Regular cardiac myocyte (primary cell): ENCODE measurements around the gene MATK. TPM values are rescaled to one million over a fixed set of nuclear protein-coding genes. Genes with fewer than 3 reads are reported as not detected.

Source experiments
- total RNA-seq: library from RNA; depleted of rRNA; stranded (reverse); fragments of >200 nt; gene quantifications from 2 replicates; pipeline ENCODE4 v1.2.3, GENCODE V29; 2014

Gene MATK, protein sequence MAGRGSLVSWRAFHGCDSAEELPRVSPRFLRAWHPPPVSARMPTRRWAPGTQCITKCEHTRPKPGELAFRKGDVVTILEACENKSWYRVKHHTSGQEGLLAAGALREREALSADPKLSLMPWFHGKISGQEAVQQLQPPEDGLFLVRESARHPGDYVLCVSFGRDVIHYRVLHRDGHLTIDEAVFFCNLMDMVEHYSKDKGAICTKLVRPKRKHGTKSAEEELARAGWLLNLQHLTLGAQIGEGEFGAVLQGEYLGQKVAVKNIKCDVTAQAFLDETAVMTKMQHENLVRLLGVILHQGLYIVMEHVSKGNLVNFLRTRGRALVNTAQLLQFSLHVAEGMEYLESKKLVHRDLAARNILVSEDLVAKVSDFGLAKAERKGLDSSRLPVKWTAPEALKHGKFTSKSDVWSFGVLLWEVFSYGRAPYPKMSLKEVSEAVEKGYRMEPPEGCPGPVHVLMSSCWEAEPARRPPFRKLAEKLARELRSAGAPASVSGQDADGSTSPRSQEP
- under 0.01 TPM in 1 of 2 replicates, not detected in the other for total RNA-seq

GRCh38 chr19:3785938-3786824 is at the start of gene MATK:
Gene MATK, minus strand, starts transcription at chr19:3786381. Its CDS starts 1,246 bp downstream, at chr19:3785135.

GRCh38 chr19:3771906-3772455 is 14.2 kb downstream of the MATK start, which contains the start of gene RAX2:
Gene RAX2, minus strand, starts transcription at chr19:3772228. Its CDS starts 486 bp downstream, at chr19:3771742.

GRCh38 chr19:3762501-3763459 is 23.4 kb downstream of the MATK start, which contains the start of gene MRPL54:
Gene MRPL54, plus strand, starts transcription at chr19:3762682. Its CDS starts 19 bp downstream, at chr19:3762701.

GRCh38 chr19:3761382-3762129 is 24.6 kb downstream of the MATK start, which contains the start of gene APBA3:
Gene APBA3, minus strand, starts transcription at chr19:3761692. Its CDS starts 1,428 bp downstream, at chr19:3760264.

Other genes with a start within 250 kb of the MATK start
- gene TEKTIP1, start 247.2 kb downstream of the MATK start, total RNA-seq, result not detected in 2 replicates
- 130 and 147 TPM in 2 replicates for gene MFSD12, start 228.8 kb downstream of the MATK start, total RNA-seq
- 72.5 and 74.7 TPM in 2 replicates for gene HMG20B, start 213.4 kb downstream of the MATK start, total RNA-seq
- under 0.01 TPM in 1 of 2 replicates, not detected in the other for gene GIPC3, start 200.9 kb downstream of the MATK start, total RNA-seq
- 1.4 and 2.1 TPM in 2 replicates for gene TBXA2R, start 179.5 kb downstream of the MATK start, total RNA-seq
- 16.3 and 33.5 TPM in 2 replicates for gene CACTIN, start 159.6 kb downstream of the MATK start, total RNA-seq
- gene PIP5K1C, start 85.9 kb downstream of the MATK start, total RNA-seq, result 17.2 and 19.2 TPM in 2 replicates
- not detected in 2 replicates for gene TJP3, start 78.0 kb downstream of the MATK start, total RNA-seq
- gene APBA3, start 24.7 kb downstream of the MATK start, total RNA-seq, result 21.9 and 25.7 TPM in 2 replicates
- 34.4 and 49.7 TPM in 2 replicates for gene MRPL54, start 23.7 kb downstream of the MATK start, total RNA-seq
- gene RAX2, start 14.2 kb downstream of the MATK start, total RNA-seq, result not detected in 2 replicates
- 0.19 TPM in 1 of 2 replicates, not detected in the other for gene ZFR2, start 82.7 kb upstream of the MATK start, total RNA-seq
- gene ATCAY, start 94.3 kb upstream of the MATK start, total RNA-seq, result not detected in 2 replicates
- gene NMRK2, start 146.7 kb upstream of the MATK start, total RNA-seq, result not detected in 2 replicates
- gene DAPK3, start 184.7 kb upstream of the MATK start, total RNA-seq, result 83.4 and 153 TPM in 2 replicates
- 2,462 and 3,206 TPM in 2 replicates for gene EEF2, start 199.1 kb upstream of the MATK start, total RNA-seq
- gene PIAS4, start 221.4 kb upstream of the MATK start, total RNA-seq, result 11.6 and 13.8 TPM in 2 replicates